K562 (cell line): ENCODE measurements around the gene RASGRP4. TPM values are rescaled to one million over a fixed set of nuclear protein-coding genes. Genes with fewer than 3 reads are reported as not detected.

Source experiments
- ATAC-seq: fragments of 200-7000 bp; cut with Tn5 transposase; 3 replicates; pipeline ENCODE4 v1.9.1; 2020; ENCODE audit warnings: moderate library complexity
- BruUV-seq: library from RNA; stranded (reverse); fragments of 400-500 nt; replicated peaks from 2 replicates; lab custom pipeline; 2021; lab: Mats Ljungman, UMichigan
- CTCF ChIA-PET: fragments of 300-600 bp; formaldehyde crosslinking; extraction: SDS; loops from one replicate; lab custom pipeline; 2021; ENCODE audit warnings: low intra/inter-chr PET ratio; lab: Yijun Ruan, JAX
- POLR2A ChIA-PET: fragments of 300-600, 350-650 bp; sonication (Branson Sonifier 250); formaldehyde crosslinking; extraction: SDS; loops from one replicate; lab custom pipeline; 2021; ENCODE audit warnings: antibody characterized with exemption, inconsistent platforms; lab: Yijun Ruan, JAX
- DNase-seq, 4 experiments: peaks; one replicate each; pipeline versions ENCODE4 v3.0.0 to v3.0.0-alpha.2; 2011 to 2018; ENCODE audit warnings: low spot score in 3 of 4, mixed read lengths in 3 of 4; ENCODE audit errors: extremely low read depth in 1 of 4
- FAIRE-seq: peaks from 2 replicates; lab custom pipeline; 2011; peaks lifted over from hg19 to GRCh38; lab: Jason Lieb, UNC
- H2AFZ ChIP-seq: 2 replicates; pipeline ENCODE4 v1.6.0; 2011; ENCODE audit warnings: low read depth, low read length, control low read depth, inconsistent platforms
- H3K27ac ChIP-seq: fragments of 200-600 bp; 3 replicates; pipeline ENCODE4 v1.8.0; 2011; ENCODE audit warnings: low read depth, mild to moderate bottlenecking, control low read depth, inconsistent platforms, low read length, moderate library complexity, mixed read lengths; ENCODE audit errors: extremely low read depth
- H3K27me3 ChIP-seq, 2 experiments: fragments of 300-600 bp in 1 of 2; 2 replicates in 1 of 2; 3 replicates in 1 of 2; pipeline versions ENCODE4 v1.6.0 to v1.8.0; 2011; ENCODE audit warnings: inconsistent platforms in 2 of 2, low read length in 2 of 2, mild to moderate bottlenecking in 1 of 2, mixed read lengths in 1 of 2, moderate library complexity in 1 of 2; ENCODE audit not compliant: control insufficient read depth in 2 of 2, insufficient read depth in 2 of 2
- H3K36me3 ChIP-seq: fragments of 300-600 bp; 3 replicates; pipeline ENCODE4 v1.8.0; 2011; ENCODE audit warnings: mild to moderate bottlenecking, low read length, inconsistent platforms; ENCODE audit not compliant: control insufficient read depth, insufficient read depth
- H3K4me1 ChIP-seq, 2 experiments: fragments of 200-600 bp in 1 of 2; replicated peaks in 1 of 2; 2 replicates in 1 of 2; 3 replicates in 1 of 2; pipeline versions ENCODE4 v1.5.1 to v1.8.0; 2011; ENCODE audit warnings: inconsistent platforms in 2 of 2, low read length in 2 of 2, mild to moderate bottlenecking in 1 of 2, mixed read lengths in 1 of 2, moderate library complexity in 1 of 2; ENCODE audit not compliant: control insufficient read depth in 2 of 2, insufficient read depth in 2 of 2
- H3K4me2 ChIP-seq: 2 replicates; pipeline ENCODE4 v1.6.1; 2011; ENCODE audit warnings: low read length, control low read depth, inconsistent platforms, mixed read lengths; ENCODE audit not compliant: insufficient read depth
- H3K4me3 ChIP-seq: fragments of 200-600 bp; sonication (generic), shearing (Covaris generic); 2 replicates; pipeline ENCODE4 v1.5.1; 2016; ENCODE audit warnings: control low read depth, inconsistent platforms
- H3K79me2 ChIP-seq: fragments of 200-600 bp; 3 replicates; pipeline ENCODE4 v1.8.0; 2011; ENCODE audit warnings: low read length, inconsistent platforms; ENCODE audit not compliant: control insufficient read depth, insufficient read depth
- H3K9ac ChIP-seq, 2 experiments: 2 replicates each; pipeline versions ENCODE4 v1.6.0 to v1.6.1; 2011; ENCODE audit warnings: low read depth in 2 of 2, low read length in 2 of 2, control low read depth in 1 of 2, inconsistent platforms in 1 of 2, mild to moderate bottlenecking in 1 of 2, mixed read lengths in 1 of 2; ENCODE audit not compliant: insufficient read depth in 1 of 2
- H3K9me1 ChIP-seq: one replicate; pipeline ENCODE4 v1.6.0; 2011; ENCODE audit warnings: inconsistent platforms, mild to moderate bottlenecking, low read length, moderate library complexity; ENCODE audit not compliant: control insufficient read depth, insufficient read depth
- H3K9me3 ChIP-seq: replicated peaks from 2 replicates; pipeline ENCODE4 v1.5.1; 2011; ENCODE audit warnings: low read depth, low read length, inconsistent platforms; ENCODE audit not compliant: control insufficient read depth, insufficient read depth
- H4K20me1 ChIP-seq: replicated peaks from 2 replicates; pipeline ENCODE4 v1.6.1; 2011; ENCODE audit warnings: low read length, inconsistent platforms, mixed read lengths; ENCODE audit not compliant: control insufficient read depth, insufficient read depth
- CHD7 ChIP-seq: fragments of 200-600 bp; sonication (generic); IDR thresholded peaks from one replicate; pipeline ENCODE4 v1.6.1; 2012; ENCODE audit warnings: mild to moderate bottlenecking, low read depth, low read length, inconsistent platforms
- ERF ChIP-seq: fragments of 450-650 bp; formaldehyde crosslinking; IDR thresholded peaks from 2 replicates; pipeline ENCODE4 v1.4.0; 2020; ENCODE audit warnings: mild to moderate bottlenecking, mixed read lengths
- HDAC6 ChIP-seq: IDR thresholded peaks from 2 replicates; pipeline ENCODE4 v1.6.1; 2012; ENCODE audit warnings: low read depth, mild to moderate bottlenecking, control low read depth, inconsistent platforms, low read length, moderate library complexity
- ZBTB11 ChIP-seq, 3 experiments: fragments of 200-800 bp in 1 of 3; fragments of 250-450 bp in 1 of 3; fragments of 450-650 bp in 1 of 3; sonication (Bioruptor Pico) in 1 of 3; sonication (Bioruptor generic) in 1 of 3; formaldehyde crosslinking in 1 of 3; IDR thresholded peaks; 2 replicates each; pipeline versions ENCODE4 v1.6.1 to v1.8.0; 2016 to 2022; ENCODE audit warnings: mild to moderate bottlenecking in 2 of 3, missing genetic modification characterization in 2 of 3, missing compliant biosample characterization in 1 of 3, moderate library complexity in 1 of 3
- ZNF23 ChIP-seq: fragments of 250-450 bp; sonication (Bioruptor Pico); IDR thresholded peaks from 2 replicates; pipeline ENCODE4 v1.4.0; 2020; ENCODE audit warnings: mild to moderate bottlenecking
- WGBS: fragments of 100-300 bp; shearing (Covaris generic); methylation state at CpG from one replicate; pipeline ENCODE4 v1.1.6; 2016; ENCODE audit warnings: low coverage, mixed read lengths; ENCODE audit not compliant: insufficient coverage; ENCODE audit errors: missing lambda C conversion rate; 5-methylcytosine and 5-hydroxymethylcytosine counted together
- in situ Hi-C: fragments of 300-500 bp; cut with MboI; formaldehyde crosslinking; loops from 4 replicates; pipeline ENCODE4 v1.15.0; 2018; ENCODE audit warnings: inconsistent platforms, mixed read lengths
- intact Hi-C: fragments of 100-400 bp; cut with micrococcal nuclease; formaldehyde crosslinking; loops from 2 replicates; pipeline ENCODE4 v1.14.2; 2022
- polyA plus RNA-seq, 8 experiments: library from polyadenylated mRNA; depleted of rRNA in 4 of 8; stranded (reverse) in 5 of 8; unstranded in 3 of 8; fragments of >200 nt; fragmentation: Nextera tagmentation in 2 of 8; fragmentation: Illumina TruSeq in 1 of 8; extraction: Ambion mirVana in 2 of 8; extraction: Trizol in 1 of 8; gene quantifications; 2 replicates each; pipeline versions ENCODE4 v1.2.1 to v1.2.3, GENCODE V29; 2011 to 2014; ENCODE audit warnings: inconsistent platforms in 1 of 8, missing spikeins in 1 of 8
- total RNA-seq, 7 experiments: library from RNA; depleted of rRNA in 6 of 7; stranded (reverse); fragments of >200 nt in 6 of 7; fragmentation: Illumina TruSeq in 2 of 7; extraction: Trizol in 2 of 7; gene quantifications; 2 replicates each; pipeline versions ENCODE4 v1.2.1 to v1.2.3, GENCODE V29; 2011 to 2021; ENCODE audit warnings: low replicate concordance in 1 of 7

RASGRP4 gene
- total and polyA plus RNA-seq, 9 of the 15 experiments (the other 6 are each of a cell fraction or from before 2014, with no cell fraction given), result 0.39 to 4.6 (median 3.8) TPM

GRCh38 chr19:38457690-38458405 is 31.8 kb upstream of the RASGRP4 start:
- Histone ChIP-seq H4K20me1 (no peaks in the 10 kb centered on the region), H3K9me1 (no peaks in the 10 kb centered on the region), H3K79me2 (no peaks in the 10 kb centered on the region), H2AFZ (no peak overlapping the region), H3K27ac (no peak overlapping the region), H3K36me3 (peaks cover 43% of the 10 kb centered on the region; the same call in 1 of the 3 replicates), H3K4me2 (no peak overlapping the region), H3K4me1 (peaks cover 0 to 9% of the 10 kb centered on the region in 2 experiments; a peak in 3 of 5 replicates), H3K4me3 (no peak overlapping the region), H3K9me3 (no peaks in the 10 kb centered on the region), H3K27me3 (no peaks in the 10 kb centered on the region), H3K9ac (no peak overlapping the region)
- 72% methylated on average over 12 of the region's 15 CpGs for WGBS
- in situ Hi-C loops, result no loop called here
- FAIRE-seq (no peak), DNase-seq (no peak), ATAC-seq (no peak)
- POLR2A ChIA-PET, result no interaction called here
- intact Hi-C loops, result no loop called here
- BruUV-seq, result no TSS peak
- CTCF ChIA-PET, result no interaction called here
- TF ChIP-seq ZNF23 (CRISPR knock-in tag) (no peak), HDAC6 (no peak), ERF (no peak), CHD7 (no peak), ZBTB11 (CRISPR knock-in tag; IDR thresholded peaks at IDR 0.05) (no peak)
